Stomach (tissue), 9 donors: ENCODE measurements around the gene REEP6. TPM values are rescaled to one million over a fixed set of nuclear protein-coding genes. Genes with fewer than 3 reads are reported as not detected.

ENCODE experiments used
- DNase-seq, 2 donors: peaks; one replicate each; pipeline versions ENCODE4 v3.0.0 to v3.0.0-alpha.2; 2013 to 2019
- H3K27ac ChIP-seq, 5 donors: fragments of 200-600 bp in 4 of 5; sonication (generic) in 4 of 5; one replicate each; pipeline ENCODE4 v1.5.1; 2013 to 2019; ENCODE audit warnings: mild to moderate bottlenecking in 1 of 5, moderate library complexity in 1 of 5
- H3K27me3 ChIP-seq, 3 donors: fragments of 200-600 bp; sonication (generic); one replicate each; pipeline ENCODE4 v1.5.1; 2017 to 2019; ENCODE audit warnings: mixed run types in 1 of 3
- H3K36me3 ChIP-seq, 4 donors: fragments of 200-600 bp; sonication (generic); 1 replicate in 3 of 4; 2 replicates in 1 of 4; pipeline ENCODE4 v1.5.1; 2016 to 2019
- H3K4me1 ChIP-seq, 4 donors: fragments of 200-600 bp; sonication (generic); one replicate each; pipeline ENCODE4 v1.5.1; 2016 to 2019
- H3K4me3 ChIP-seq, 4 donors: fragments of 200-600 bp; sonication (generic) in 3 of 4; one replicate each; pipeline ENCODE4 v1.5.1; 2016 to 2019; ENCODE audit warnings: mild to moderate bottlenecking in 1 of 4
- H3K9me3 ChIP-seq, 4 donors: fragments of 200-600 bp; sonication (generic); one replicate each; pipeline ENCODE4 v1.5.1; 2016 to 2019
- EP300 ChIP-seq: sonication (generic); formaldehyde crosslinking; IDR thresholded peaks from one replicate; pipeline ENCODE4 v1.6.1; 2017; ENCODE audit warnings: antibody characterized with exemption
- POLR2A ChIP-seq, 4 donors: fragments of 450-650 bp; IDR thresholded peaks; one replicate each; pipeline ENCODE4 v1.6.1; 2016; ENCODE audit warnings: antibody characterized with exemption in 4 of 4, control low read depth in 2 of 4, mild to moderate bottlenecking in 1 of 4, moderate library complexity in 1 of 4
- POLR2AphosphoS5 ChIP-seq, 3 donors: sonication (generic); formaldehyde crosslinking; IDR thresholded peaks; one replicate each; pipeline ENCODE4 v1.6.1; 2016; ENCODE audit warnings: antibody characterized with exemption in 3 of 3
- WGBS, 5 donors: extraction: QIAGEN DNeasy Blood & Tissue Kit in 3 of 5; methylation state at CpG; one replicate each; pipeline versions ENCODE4 v1.1.5 to v1.1.7; 2013 to 2018; 5-methylcytosine and 5-hydroxymethylcytosine counted together
- intact Hi-C: fragments of 100-400 bp; cut with DNase I; formaldehyde crosslinking; loops from one replicate; pipeline ENCODE4 v1.15.1; 2023; ENCODE audit warnings: low total_unique reads
- polyA plus RNA-seq, 3 donors: library from polyadenylated mRNA; stranded (reverse); fragments of 200-250 nt; gene quantifications; one replicate each; pipeline ENCODE4 v1.2.3, GENCODE V29; 2013
- total RNA-seq, 5 donors: library from RNA; depleted of rRNA; stranded (reverse); fragments of >200 nt; gene quantifications; one replicate each; pipeline versions ENCODE4 v1.1.0 to v1.2.3, GENCODE V29; 2014 to 2016
- TF ChIP-seq, protein P1 (sequence below), 7 experiments: fragments of 450-650 bp in 4 of 7; fragments of 200-600 bp in 3 of 7; sonication (generic) in 3 of 7; IDR thresholded peaks; one replicate each; pipeline ENCODE4 v1.5.1; 2016 to 2019; ENCODE audit warnings: antibody characterized with exemption in 7 of 7, control low read depth in 2 of 7, mild to moderate bottlenecking in 1 of 7
- donor health status: healthy with polysubstance abuse.
- donor health status: Bipolar disorder and iron deficiency.
- donor health status: healthy.

Gene REEP6
- total and polyA plus RNA-seq, 8 donors = 3.5 to 24.3 (median 6.1) TPM; not detected in 3

GRCh38 chr19:1523412-1524286 lies 32.7 kb downstream of the REEP6 start, which contains the start of gene PLK5:
PLK5 (plus strand) TSS chr19:1524077; CDS start chr19:1526997, 2,920 bp downstream.
- Histone ChIP-seq H3K27me3 (peaks cover 7 to 89% (median 52%) of the 10 kb centered on the region in 3 donors), H3K27ac (no peak within 1 kb of the TSS), H3K4me3 (peak within 1 kb of the TSS in 3 of 4 donors; percentile 13 to 29 (median 26)), H3K36me3 (no peaks in the 10 kb centered on the region), H3K9me3 (no peaks in the 10 kb centered on the region), H3K4me1 (peaks cover 0 to 15% (median 10%) of the 10 kb centered on the region in 4 donors)
- TF ChIP-seq EP300 (no peak), POLR2A (IDR thresholded peaks at IDR 0.05) (no peak), POLR2AphosphoS5 (IDR thresholded peaks at IDR 0.05) (no peak)
- TF ChIP-seq, protein P1, sequence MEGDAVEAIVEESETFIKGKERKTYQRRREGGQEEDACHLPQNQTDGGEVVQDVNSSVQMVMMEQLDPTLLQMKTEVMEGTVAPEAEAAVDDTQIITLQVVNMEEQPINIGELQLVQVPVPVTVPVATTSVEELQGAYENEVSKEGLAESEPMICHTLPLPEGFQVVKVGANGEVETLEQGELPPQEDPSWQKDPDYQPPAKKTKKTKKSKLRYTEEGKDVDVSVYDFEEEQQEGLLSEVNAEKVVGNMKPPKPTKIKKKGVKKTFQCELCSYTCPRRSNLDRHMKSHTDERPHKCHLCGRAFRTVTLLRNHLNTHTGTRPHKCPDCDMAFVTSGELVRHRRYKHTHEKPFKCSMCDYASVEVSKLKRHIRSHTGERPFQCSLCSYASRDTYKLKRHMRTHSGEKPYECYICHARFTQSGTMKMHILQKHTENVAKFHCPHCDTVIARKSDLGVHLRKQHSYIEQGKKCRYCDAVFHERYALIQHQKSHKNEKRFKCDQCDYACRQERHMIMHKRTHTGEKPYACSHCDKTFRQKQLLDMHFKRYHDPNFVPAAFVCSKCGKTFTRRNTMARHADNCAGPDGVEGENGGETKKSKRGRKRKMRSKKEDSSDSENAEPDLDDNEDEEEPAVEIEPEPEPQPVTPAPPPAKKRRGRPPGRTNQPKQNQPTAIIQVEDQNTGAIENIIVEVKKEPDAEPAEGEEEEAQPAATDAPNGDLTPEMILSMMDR (IDR thresholded peaks at IDR 0.05) = no peak
- intact Hi-C loops = no loop called here
- peak in 1 of 2 donors; percentile 43 for DNase-seq
- WGBS, 5 donors = 9 to 44% (median 12%) methylated on average over 13 to 92 of the region's 92 CpGs

DNA sequence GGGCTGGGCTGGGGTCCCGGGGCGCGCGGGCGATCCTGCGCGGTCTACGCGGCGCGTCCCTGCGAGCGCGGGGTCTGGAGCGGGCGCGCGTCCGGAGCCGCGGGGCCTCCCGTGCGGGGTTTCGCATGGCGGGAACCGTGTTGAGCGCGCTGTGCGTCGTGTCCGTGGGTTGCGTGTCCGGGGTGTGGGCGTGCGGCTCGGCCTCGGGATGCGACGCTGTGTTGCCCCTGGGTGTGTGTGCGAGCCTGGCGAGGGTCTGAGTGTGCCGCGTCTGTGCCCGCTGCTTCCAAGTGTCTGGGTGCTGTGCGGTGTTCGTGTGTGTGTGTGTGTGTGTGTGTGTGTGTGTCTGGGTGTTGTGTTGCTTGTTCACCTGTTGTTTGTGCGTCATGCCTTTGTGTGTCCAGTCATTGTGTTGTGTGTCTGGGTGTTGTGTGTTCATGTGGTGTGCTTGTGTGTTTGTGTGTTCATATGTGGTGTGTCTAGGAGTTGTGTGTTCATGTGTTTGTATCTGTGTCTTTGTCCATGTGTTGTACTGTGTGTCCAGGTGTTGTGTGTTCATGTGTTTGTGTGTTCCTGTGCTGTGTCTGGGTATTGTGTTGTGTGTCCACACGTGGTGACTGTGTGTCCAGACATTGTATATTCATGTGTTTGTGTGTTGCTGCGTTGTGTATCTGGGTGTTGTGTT lies 33.4 kb downstream of the REEP6 start:
- no peaks in the 10 kb centered on the region for H3K9me3 ChIP-seq
- DNase-seq = peak in 1 of 2 donors; percentile 23
- peaks cover 0 to 15% (median 10%) of the 10 kb centered on the region in 4 donors for H3K4me1 ChIP-seq
- no peaks in the 10 kb centered on the region for H3K36me3 ChIP-seq
- no peak overlapping the region for H3K27ac ChIP-seq
- peak overlapping the region in 3 of 4 donors; percentile 13 to 29 (median 26) for H3K4me3 ChIP-seq
- H3K27me3 ChIP-seq = peaks cover 7 to 92% (median 59%) of the 10 kb centered on the region in 3 donors
- intact Hi-C loops = no loop called here
- TF ChIP-seq, protein P1 (IDR thresholded peaks at IDR 0.05) = no peak
- no peak for TF ChIP-seq POLR2AphosphoS5 (IDR thresholded peaks at IDR 0.05)
- TF ChIP-seq POLR2A (IDR thresholded peaks at IDR 0.05) = no peak
- no peak for TF ChIP-seq EP300
- WGBS, 5 donors = 13 to 27% (median 16%) methylated on average over 11 to 49 of the region's 49 CpGs

- no peak for DNase-seq
- WGBS, 5 donors = 57 to 67% (median 64%) methylated on average over 16 to 17 of the region's 17 CpGs
- intact Hi-C loops = no loop called here
- Histone ChIP-seq H3K4me3 (no peak overlapping the region), H3K27me3 (peaks cover 7 to 94% (median 62%) of the 10 kb centered on the region in 3 donors), H3K4me1 (peaks cover 0 to 15% (median 10%) of the 10 kb centered on the region in 4 donors), H3K27ac (no peak overlapping the region), H3K36me3 (no peaks in the 10 kb centered on the region), H3K9me3 (no peaks in the 10 kb centered on the region)
- TF ChIP-seq POLR2AphosphoS5 (IDR thresholded peaks at IDR 0.05) (no peak), EP300 (no peak)
- TF ChIP-seq, protein P1 (IDR thresholded peaks at IDR 0.05) = no peak
Observed at GRCh38 chr19:1524972-1525325, 34.0 kb downstream of the REEP6 start.

GRCh38 chr19:1525343-1525742 lies 34.4 kb downstream of the REEP6 start:
- TF ChIP-seq, protein P1 (IDR thresholded peaks at IDR 0.05) = no peak
- TF ChIP-seq POLR2A (IDR thresholded peaks at IDR 0.05) (no peak), EP300 (no peak), POLR2AphosphoS5 (IDR thresholded peaks at IDR 0.05) (no peak)
- no peak overlapping the region for H3K27ac ChIP-seq
- peaks cover 0 to 15% (median 10%) of the 10 kb centered on the region in 4 donors for H3K4me1 ChIP-seq
- WGBS, 5 donors = 55 to 82% (median 63%) methylated on average over 17 to 31 of the region's 31 CpGs
- intact Hi-C loops = no loop called here
- no peak for DNase-seq
- H3K27me3 ChIP-seq = peaks cover 7 to 93% (median 62%) of the 10 kb centered on the region in 3 donors
- H3K9me3 ChIP-seq = no peaks in the 10 kb centered on the region
- H3K36me3 ChIP-seq = no peaks in the 10 kb centered on the region
- H3K4me3 ChIP-seq = no peak overlapping the region
